Measurements from ENCODE around the gene GAL. TPM values are rescaled to one million over a fixed set of nuclear protein-coding genes. Genes with fewer than 3 reads are reported as not detected.

GAL gene
- total and polyA plus RNA-seq, 2 of the 13 experiments (the other 11 are each of a cell fraction or from before 2014, with no cell fraction given): not detected

GRCh38 chr11:68655406-68655805 lies 28.9 kb upstream of the GAL start:
- intact Hi-C loops (cut with micrococcal nuclease; ENCODE audit: unreplicated experiment) (loop anchor here (10.0 kb wide), 1 partner anchor 149 kb away; no protein-coding TSS in a partner anchor), in situ Hi-C loops (cut with HindIII; ENCODE audit: extremely low pct_ligation_motif_present, low pct_unique_long_range_greater_than_20kb) (no loop called here)
- Histone ChIP-seq H3K9ac (ENCODE audit: insufficient read depth, low read depth, low read length) (no peak overlapping the region), H2AFZ (ENCODE audit: low read length) (no peak overlapping the region), H3K9me3 (ENCODE audit: low read length) (no peaks in the 10 kb centered on the region), H3K4me2 (ENCODE audit: low read depth, low read length) (no peak overlapping the region), H3K27ac (ENCODE audit: extremely low read length, insufficient read depth, low read length) (no peak overlapping the region), H4K20me1 (ENCODE audit: insufficient read depth, low read length) (no peaks in the 10 kb centered on the region), H3K79me2 (ENCODE audit: insufficient read depth, low read length) (no peaks in the 10 kb centered on the region), H3K36me3 (replicated peaks in 1 of 2; ENCODE audit: control insufficient read depth in 1 of 2, insufficient read depth in 2 of 2, low read length in 2 of 2) (no peaks in the 10 kb centered on the region), H3K27me3 (ENCODE audit: control insufficient read depth in 1 of 2, insufficient read depth in 2 of 2, low read length in 2 of 2) (peaks cover 14 to 76% of the 10 kb centered on the region in 2 experiments), H3K4me3 (replicated peaks in 1 of 3; ENCODE audit: insufficient read depth in 1 of 3, low read depth in 2 of 3, low read length in 3 of 3) (no peak overlapping the region), H3K4me1 (ENCODE audit: insufficient read depth, low read length) (peaks cover 5% of the 10 kb centered on the region)
- ChIA-PET CTCF (ENCODE audit: low intra/inter-chr PET ratio, low total read pairs) (no interaction called here), POLR2A (no interaction called here)
- no peak for DNase-seq (ENCODE audit: low spot score)
- TF ChIP-seq ZKSCAN1 (IDR thresholded peaks at IDR 0.05; ENCODE audit: low read length) (no peak), ZNF18 (CRISPR knock-in tag; IDR thresholded peaks at IDR 0.05; ENCODE audit: insufficient replicate concordance) (no peak), ARNT (IDR thresholded peaks at IDR 0.05) (no peak), ZFP82 (CRISPR knock-in tag; IDR thresholded peaks at IDR 0.05; ENCODE audit: borderline replicate concordance) (no peak), ZMAT3 (CRISPR knock-in tag; conservative IDR thresholded peaks at IDR 0.05) (no peak), FOXK2 (IDR thresholded peaks at IDR 0.05) (no peak), ZSCAN25 (CRISPR knock-in tag; IDR thresholded peaks at IDR 0.05) (no peak), ZNF512 (CRISPR knock-in tag; IDR thresholded peaks at IDR 0.05) (no peak), KMT2B (CRISPR knock-in tag; IDR thresholded peaks at IDR 0.05) (no peak), SMAD9 (CRISPR knock-in tag; IDR thresholded peaks at IDR 0.05) (no peak), THYN1 (CRISPR knock-in tag; IDR thresholded peaks at IDR 0.05; ENCODE audit: borderline replicate concordance, low read depth) (no peak), RAD51 (IDR thresholded peaks at IDR 0.05; ENCODE audit: borderline replicate concordance) (no peak), GTF2F1 (IDR thresholded peaks at IDR 0.05; ENCODE audit: low read length) (no peak), PAXIP1 (CRISPR knock-in tag; conservative IDR thresholded peaks at IDR 0.05) (no peak), MIXL1 (CRISPR knock-in tag; IDR thresholded peaks at IDR 0.05) (no peak), CCAR2 (optimal IDR thresholded peaks at IDR 0.05; ENCODE audit: low read depth, low read length) (no peak)
- TF ChIP-seq, protein P1, sequence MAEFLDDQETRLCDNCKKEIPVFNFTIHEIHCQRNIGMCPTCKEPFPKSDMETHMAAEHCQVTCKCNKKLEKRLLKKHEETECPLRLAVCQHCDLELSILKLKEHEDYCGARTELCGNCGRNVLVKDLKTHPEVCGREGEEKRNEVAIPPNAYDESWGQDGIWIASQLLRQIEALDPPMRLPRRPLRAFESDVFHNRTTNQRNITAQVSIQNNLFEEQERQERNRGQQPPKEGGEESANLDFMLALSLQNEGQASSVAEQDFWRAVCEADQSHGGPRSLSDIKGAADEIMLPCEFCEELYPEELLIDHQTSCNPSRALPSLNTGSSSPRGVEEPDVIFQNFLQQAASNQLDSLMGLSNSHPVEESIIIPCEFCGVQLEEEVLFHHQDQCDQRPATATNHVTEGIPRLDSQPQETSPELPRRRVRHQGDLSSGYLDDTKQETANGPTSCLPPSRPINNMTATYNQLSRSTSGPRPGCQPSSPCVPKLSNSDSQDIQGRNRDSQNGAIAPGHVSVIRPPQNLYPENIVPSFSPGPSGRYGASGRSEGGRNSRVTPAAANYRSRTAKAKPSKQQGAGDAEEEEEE (CRISPR knock-in tag; IDR thresholded peaks at IDR 0.05; ENCODE audit: borderline replicate concordance): no peak
- WGBS (ENCODE audit: low lambda C conversion rate): 33% methylated on average over 6 of the region's 7 CpGs
- no TSS peak for BruUV-seq (replicated peaks)
- FAIRE-seq: no peak
- no peak for ATAC-seq
